ENCODE measurements around the gene GABRG3. TPM values are rescaled to one million over a fixed set of nuclear protein-coding genes. Genes with fewer than 3 reads are reported as not detected.

The GABRG3 gene
- total and polyA plus RNA-seq, 12 donors: not detected

- no peaks in the 10 kb centered on the region for H3K4me1 ChIP-seq
- intact Hi-C loops (cut with DNase I): no loop called here
- DNase-seq (no peak), ATAC-seq (no peak)
- no peak for TF ChIP-seq CTCF (IDR thresholded peaks at IDR 0.05)
- H3K36me3 ChIP-seq: no peaks in the 10 kb centered on the region
- H3K9me3 ChIP-seq: peaks cover 0 to 9% (median 0%) of the 10 kb centered on the region in 11 donors
- 76 to 78% methylated on average over 6 of the region's 6 CpGs for WGBS, 2 donors
- no peak overlapping the region for H3K27ac ChIP-seq
- H3K27me3 ChIP-seq: peaks cover 0 to 7% (median 0%) of the 10 kb centered on the region in 7 donors
- H3K4me3 ChIP-seq: no peak overlapping the region
Measured at GRCh38 chr15:27535445-27536129, 564.6 kb downstream of the GABRG3 start.

- no peak overlapping the region for H3K4me3 ChIP-seq
- 71 to 72% methylated on average over 3 of the region's 3 CpGs for WGBS, 2 donors
- H3K36me3 ChIP-seq: no peaks in the 10 kb centered on the region
- ATAC-seq: no peak
- H3K4me1 ChIP-seq: no peaks in the 10 kb centered on the region
- H3K27me3 ChIP-seq: peaks cover 0 to 5% (median 0%) of the 10 kb centered on the region in 7 donors
- H3K9me3 ChIP-seq: peaks cover 0 to 30% (median 0%) of the 10 kb centered on the region in 11 donors
- intact Hi-C loops (cut with DNase I): no loop called here
- no peak for DNase-seq
- TF ChIP-seq CTCF (IDR thresholded peaks at IDR 0.05): no peak
- no peak overlapping the region for H3K27ac ChIP-seq
Measured at GRCh38 chr15:27538325-27538724, 567.3 kb downstream of the GABRG3 start.

GRCh38 chr15:27541581-27541980, 570.6 kb downstream of the GABRG3 start:
- Histone ChIP-seq H3K9me3 (peaks cover 0 to 26% (median 0%) of the 10 kb centered on the region in 11 donors), H3K36me3 (no peaks in the 10 kb centered on the region), H3K27me3 (no peaks in the 10 kb centered on the region), H3K27ac (no peak overlapping the region), H3K4me3 (no peak overlapping the region), H3K4me1 (no peaks in the 10 kb centered on the region)
- DNase-seq (no peak), ATAC-seq (no peak)
- intact Hi-C loops (cut with DNase I): no loop called here
- WGBS, 2 donors: 90 to 97% methylated on average over 37 to 40 of the region's 40 CpGs
- TF ChIP-seq CTCF (IDR thresholded peaks at IDR 0.05): no peak

- no peaks in the 10 kb centered on the region for H3K27me3 ChIP-seq
- no peak overlapping the region for H3K4me3 ChIP-seq
- 60 to 63% methylated on average over 8 of the region's 8 CpGs for WGBS, 2 donors
- H3K27ac ChIP-seq: no peak overlapping the region
- no peak for TF ChIP-seq CTCF (IDR thresholded peaks at IDR 0.05)
- ATAC-seq (no peak), DNase-seq (no peak)
- intact Hi-C loops (cut with DNase I): no loop called here
- H3K4me1 ChIP-seq: no peaks in the 10 kb centered on the region
- H3K36me3 ChIP-seq: no peaks in the 10 kb centered on the region
- H3K9me3 ChIP-seq: peaks cover 0 to 21% (median 0%) of the 10 kb centered on the region in 11 donors
Measured at GRCh38 chr15:27545494-27546255, 574.7 kb downstream of the GABRG3 start.
